Measurements from ENCODE around the gene GPR15.

GRCh38 chr3:98553753-98554152 lies 22.0 kb downstream of the GPR15 start:
- TF ChIP-seq CTCF (IDR thresholded peaks at IDR 0.05; ENCODE audit: poor library complexity, severe bottlenecking) (no peak), EZH2 (IDR thresholded peaks at IDR 0.05; ENCODE audit: borderline replicate concordance, insufficient read depth, low read length, poor library complexity, severe bottlenecking) (no peak), TAF1 (IDR thresholded peaks at IDR 0.05; ENCODE audit: low read depth) (no peak), EP300 (conservative IDR thresholded peaks at IDR 0.05; ENCODE audit: poor library complexity, severe bottlenecking) (no peak), POLR2AphosphoS5 (IDR thresholded peaks at IDR 0.05) (no peak), MXI1 (conservative IDR thresholded peaks at IDR 0.05; ENCODE audit: poor library complexity, severe bottlenecking) (no peak)
